K562 (cell line): ENCODE results near the gene TYRO3.

Experiments
- MED1 ChIP-seq: sonication (generic); formaldehyde crosslinking; IDR thresholded peaks from 2 replicates; pipeline ENCODE4 v1.8.1; 2023; ENCODE audit warnings: missing genetic modification reagents, borderline replicate concordance
- TAF1 ChIP-seq: IDR thresholded peaks from 2 replicates; pipeline ENCODE4 v1.6.1; 2011; ENCODE audit warnings: mild to moderate bottlenecking, low read length, moderate library complexity; ENCODE audit not compliant: insufficient read depth, control insufficient read depth, severe bottlenecking; ENCODE audit errors: extremely low read depth
- TF ChIP-seq, protein P1 (sequence below): fragments of 250-450 bp; sonication (Bioruptor Pico); IDR thresholded peaks from 2 replicates; pipeline ENCODE4 v1.5.0; 2020; ENCODE audit warnings: mild to moderate bottlenecking

DNA sequence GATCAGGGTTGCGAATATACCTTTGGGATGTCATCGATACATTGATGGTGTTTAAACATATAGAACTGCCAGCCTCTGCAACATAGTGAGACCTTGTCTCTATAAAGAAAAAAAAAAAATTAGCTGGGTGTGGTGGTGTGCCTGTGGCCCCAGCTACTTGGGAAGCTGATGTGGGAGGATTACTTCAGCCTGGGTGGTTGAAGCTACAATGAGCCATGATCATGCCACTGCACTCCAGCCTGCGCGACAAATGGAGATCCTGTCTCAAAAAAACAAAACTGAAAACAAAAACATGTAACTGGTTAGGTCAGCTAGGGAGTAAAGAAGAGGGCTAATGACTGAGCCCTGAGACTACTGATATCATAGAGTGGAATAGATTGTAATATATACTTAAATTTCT is 70.5 kb downstream of the TYRO3 start:
- TF ChIP-seq MED1 (CRISPR knock-in tag) (no peak), TAF1 (no peak)
- TF ChIP-seq, protein P1, sequence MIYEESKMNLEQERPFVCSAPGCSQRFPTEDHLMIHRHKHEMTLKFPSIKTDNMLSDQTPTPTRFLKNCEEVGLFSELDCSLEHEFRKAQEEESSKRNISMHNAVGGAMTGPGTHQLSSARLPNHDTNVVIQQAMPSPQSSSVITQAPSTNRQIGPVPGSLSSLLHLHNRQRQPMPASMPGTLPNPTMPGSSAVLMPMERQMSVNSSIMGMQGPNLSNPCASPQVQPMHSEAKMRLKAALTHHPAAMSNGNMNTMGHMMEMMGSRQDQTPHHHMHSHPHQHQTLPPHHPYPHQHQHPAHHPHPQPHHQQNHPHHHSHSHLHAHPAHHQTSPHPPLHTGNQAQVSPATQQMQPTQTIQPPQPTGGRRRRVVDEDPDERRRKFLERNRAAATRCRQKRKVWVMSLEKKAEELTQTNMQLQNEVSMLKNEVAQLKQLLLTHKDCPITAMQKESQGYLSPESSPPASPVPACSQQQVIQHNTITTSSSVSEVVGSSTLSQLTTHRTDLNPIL (CRISPR knock-in tag), result no peak
